ENCODE measurements around the gene MUC6.

Gene MUC6

DNA sequence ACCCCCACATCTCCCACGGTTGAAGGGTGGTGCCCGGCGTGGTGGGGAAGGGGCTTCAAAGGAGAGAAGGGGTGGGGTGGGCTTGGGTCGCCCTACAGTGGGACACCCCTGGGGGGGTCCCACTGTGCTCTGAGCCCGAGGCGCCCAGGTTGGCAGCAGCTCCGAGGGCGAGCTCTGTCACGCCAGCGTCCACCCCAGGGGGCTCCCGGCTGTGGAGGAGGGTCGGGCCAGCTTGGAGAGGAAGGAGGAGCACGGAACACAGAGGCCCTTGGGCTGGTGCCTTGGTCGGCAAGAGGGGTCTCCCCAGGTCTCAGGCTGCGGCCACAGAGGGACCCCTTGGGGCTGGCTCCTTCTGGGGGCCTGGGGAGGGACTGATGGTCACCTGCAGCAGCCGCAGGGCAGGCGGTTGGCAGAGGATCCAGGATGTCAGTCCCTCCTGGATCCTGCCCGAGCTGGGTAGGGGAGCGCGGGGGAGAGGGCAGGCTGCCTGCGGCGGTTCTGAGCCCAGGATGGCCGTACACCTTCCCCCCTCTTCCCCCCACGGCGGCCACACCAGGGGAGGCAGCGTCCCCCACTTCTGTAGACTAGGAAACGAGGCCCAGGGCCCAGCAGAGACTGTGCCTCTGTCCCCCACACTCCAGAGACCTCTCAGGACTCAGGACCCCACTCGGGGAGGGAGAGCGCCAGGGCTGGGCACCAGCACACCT lies 788 bp downstream of the MUC6 start:
- DNase-seq (ENCODE audit: low read depth) = no peak

DNA sequence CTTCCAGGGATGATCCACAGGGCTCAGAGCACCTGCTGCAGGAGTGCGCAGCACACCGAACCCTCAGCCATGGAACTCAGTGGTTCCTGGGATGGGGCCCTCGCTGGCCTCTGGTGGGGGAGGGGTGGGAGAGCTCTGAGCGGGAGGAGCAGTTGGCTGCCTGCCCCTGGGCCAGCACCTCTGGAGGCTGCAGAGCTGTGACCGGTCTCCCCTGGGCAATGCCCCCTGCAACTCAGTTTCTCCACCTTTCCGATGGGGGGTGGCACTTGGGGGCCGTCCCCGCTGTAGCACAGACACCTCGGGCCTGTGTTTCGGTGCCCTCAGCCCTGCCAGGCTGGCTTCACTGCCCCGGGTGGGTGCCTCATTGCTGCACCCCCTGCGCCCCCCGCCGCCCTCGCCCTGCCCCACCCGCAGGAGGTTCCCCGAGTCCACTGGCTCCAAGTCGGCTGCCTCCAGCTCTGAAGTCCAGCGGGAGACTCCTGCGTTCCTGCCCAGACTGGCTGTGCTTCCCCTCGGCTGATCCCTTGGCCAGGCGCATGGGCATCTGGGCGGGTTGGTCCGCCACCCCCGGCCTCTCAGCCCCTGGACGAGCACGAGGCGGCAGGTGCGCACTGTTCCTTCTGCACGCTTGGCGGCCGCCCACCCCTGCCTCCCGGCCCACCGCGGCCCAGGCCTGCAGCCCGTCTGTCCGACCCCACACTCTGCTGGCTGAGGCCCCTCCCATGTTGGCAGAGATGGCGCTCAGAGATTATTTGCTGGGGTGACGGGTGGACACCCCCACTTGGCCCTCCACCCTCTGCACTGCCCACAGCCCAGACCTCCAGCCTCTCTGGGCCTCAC lies 1.8 kb downstream of the MUC6 start:
- no peak for DNase-seq (ENCODE audit: low read depth)

DNA sequence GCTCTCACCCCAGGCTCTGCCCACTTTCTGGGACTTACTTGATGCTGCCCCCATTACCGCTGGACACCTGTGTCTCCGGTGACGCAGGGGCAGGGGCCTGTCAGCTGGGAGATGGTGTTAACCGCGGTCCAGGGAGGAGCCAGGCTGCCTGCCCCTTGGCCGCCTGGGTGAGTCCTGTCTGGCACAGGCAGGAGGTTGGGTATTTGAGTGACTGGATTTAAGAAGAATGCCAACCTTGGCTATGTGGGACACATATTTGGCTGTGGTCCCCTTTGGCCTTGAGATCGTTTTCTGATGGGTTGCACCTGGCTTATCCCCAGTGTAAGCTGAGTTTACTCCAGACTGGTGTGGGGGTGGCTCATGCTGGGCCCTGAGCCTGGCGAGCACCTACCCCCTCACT lies 2.5 kb downstream of the MUC6 start:
- no peak for DNase-seq (ENCODE audit: low read depth)

DNA sequence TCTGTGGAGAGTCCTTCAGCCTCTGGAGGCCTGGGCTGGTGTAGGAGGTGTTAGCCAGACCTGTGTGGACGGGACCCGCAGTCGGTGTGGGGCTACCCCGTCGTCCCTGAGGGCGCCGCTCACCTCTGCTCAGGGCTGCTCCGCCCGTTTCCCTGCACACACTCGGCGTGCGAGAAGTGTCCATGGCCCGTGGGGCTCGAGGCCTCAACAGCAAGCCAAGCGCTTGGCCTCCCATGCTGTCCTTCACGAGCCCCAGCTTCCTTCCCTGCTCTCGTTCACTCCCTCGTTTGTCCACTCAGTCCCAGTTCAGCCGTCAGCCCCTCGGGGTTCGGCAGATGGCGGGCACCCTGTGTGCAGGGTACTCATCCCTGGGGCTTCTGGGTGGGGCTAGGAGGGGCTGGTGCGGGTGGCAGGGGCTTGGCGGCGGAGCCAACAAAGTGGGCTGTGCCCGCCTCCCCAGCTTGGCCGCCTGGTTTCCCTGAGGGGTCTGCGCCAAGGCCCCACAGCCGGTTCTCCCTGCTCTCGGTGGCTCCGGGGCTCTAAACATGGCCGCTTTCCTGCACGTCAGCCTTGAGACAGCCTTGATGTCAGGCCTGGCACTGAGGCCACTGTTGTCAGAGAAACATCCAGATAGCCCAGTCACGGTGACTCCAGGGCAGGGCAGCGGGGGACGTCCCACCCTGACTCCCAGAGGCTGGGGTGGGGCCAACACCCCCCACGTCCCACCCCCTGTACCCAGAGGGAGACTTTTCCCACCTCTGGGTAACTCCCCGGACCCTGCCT lies 3.3 kb downstream of the MUC6 start:
- no peak for DNase-seq (ENCODE audit: low read depth)

DNA sequence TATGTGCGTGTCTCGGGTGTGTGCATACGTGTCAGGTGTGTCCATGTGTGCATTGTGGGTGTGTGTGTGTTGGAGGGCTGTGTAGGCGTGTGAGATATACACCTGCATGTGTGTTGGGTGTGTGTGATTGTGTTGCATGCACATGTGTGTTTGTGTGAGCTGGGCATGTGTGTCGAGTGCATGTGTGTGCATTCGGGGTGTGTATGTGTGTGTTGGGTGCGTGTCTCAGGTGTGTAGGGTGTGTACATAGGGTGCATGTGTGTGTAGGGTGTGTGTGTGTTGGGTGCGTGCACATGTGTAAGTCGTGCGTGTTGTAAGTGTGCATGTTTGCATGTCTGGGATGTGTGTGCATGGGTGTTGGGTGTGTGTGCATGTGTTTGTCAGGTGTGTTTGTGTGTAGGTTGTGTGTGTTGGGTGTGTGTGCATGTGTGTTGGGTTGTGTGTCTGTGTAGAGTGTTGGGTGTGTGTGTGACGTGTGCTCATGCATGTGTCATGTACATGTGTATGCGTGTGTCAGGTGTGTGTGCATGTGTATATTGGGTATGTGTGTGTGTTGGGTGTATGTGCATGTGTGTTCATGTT lies 4.1 kb downstream of the MUC6 start:
- no peak for DNase-seq (ENCODE audit: low read depth)

DNA sequence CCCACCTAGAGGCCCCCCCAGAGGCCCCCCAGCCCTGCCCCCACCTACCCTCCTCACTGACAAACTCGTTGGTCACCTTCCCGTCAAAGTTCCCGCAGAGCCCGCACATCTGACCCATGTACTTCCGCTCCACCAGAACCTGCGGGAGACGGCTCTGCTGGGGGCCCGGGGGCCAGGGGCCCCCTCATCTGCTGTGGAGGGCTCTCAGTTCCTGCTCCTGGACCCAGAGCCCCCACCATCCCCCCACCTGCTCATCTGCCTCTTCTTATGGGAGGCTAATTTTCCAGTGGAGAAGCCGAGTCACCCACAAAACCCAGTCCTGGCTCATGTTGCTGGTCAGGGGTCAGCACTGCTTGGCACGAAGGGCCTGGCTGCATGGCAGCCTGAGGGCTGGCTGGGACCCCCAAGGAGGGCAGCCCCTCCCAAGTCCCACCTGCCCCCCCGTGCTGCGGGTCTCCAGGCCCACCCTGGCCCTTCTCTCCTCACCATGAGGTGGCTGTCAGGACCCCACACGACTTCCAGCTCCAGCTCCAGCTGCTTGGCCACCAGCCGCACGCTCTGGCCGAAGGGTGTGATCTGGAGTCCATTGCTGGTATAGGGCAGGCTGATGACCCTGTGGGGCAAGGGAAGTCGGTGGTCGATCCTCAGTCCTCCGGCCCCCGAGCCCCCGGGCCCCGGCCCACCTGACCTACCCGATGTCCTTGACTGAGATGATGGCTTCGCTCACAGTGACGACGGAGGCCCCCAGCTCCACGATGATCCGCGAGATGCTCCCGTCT lies 5.2 kb downstream of the MUC6 start:
- no peak for DNase-seq (ENCODE audit: low read depth)

- no peak for DNase-seq (ENCODE audit: low read depth)
Measured at GRCh38 chr11:1030556-1030955, 6.0 kb downstream of the MUC6 start.

GRCh38 chr11:1030086-1030485 lies 6.4 kb downstream of the MUC6 start:
- no peak for DNase-seq (ENCODE audit: low read depth)

DNA sequence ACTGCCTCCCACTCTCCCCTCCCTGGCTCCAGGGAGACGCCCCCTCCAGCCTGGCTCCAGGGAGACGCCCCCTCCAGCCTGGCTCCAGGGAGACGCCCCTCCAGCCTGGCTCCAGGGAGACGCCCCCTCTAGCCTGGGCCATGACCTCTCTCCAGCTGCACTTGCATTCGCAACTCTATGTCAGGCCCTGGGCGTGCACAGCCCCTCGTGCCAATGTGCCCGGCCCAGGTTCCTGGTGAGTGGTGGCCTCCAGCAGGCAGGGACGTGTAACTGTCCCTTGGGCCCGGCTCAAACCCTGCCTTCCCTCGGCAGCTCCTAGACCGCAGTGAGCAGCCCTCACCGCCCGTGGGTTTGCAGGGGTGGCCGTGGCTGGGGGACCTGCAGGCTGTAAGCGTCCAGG lies 6.9 kb downstream of the MUC6 start:
- DNase-seq (ENCODE audit: low read depth) = no peak

- DNase-seq (ENCODE audit: low read depth) = no peak
Measured at GRCh38 chr11:1029051-1029450, 7.5 kb downstream of the MUC6 start.

GRCh38 chr11:1028616-1029015 lies 7.9 kb downstream of the MUC6 start:
- no peak for DNase-seq (ENCODE audit: low read depth)

- no peak for DNase-seq (ENCODE audit: low read depth)
Measured at GRCh38 chr11:1028291-1028540, 8.3 kb downstream of the MUC6 start.

- DNase-seq (ENCODE audit: low read depth) = no peak
Measured at GRCh38 chr11:1027483-1028290, 8.8 kb downstream of the MUC6 start.

DNA sequence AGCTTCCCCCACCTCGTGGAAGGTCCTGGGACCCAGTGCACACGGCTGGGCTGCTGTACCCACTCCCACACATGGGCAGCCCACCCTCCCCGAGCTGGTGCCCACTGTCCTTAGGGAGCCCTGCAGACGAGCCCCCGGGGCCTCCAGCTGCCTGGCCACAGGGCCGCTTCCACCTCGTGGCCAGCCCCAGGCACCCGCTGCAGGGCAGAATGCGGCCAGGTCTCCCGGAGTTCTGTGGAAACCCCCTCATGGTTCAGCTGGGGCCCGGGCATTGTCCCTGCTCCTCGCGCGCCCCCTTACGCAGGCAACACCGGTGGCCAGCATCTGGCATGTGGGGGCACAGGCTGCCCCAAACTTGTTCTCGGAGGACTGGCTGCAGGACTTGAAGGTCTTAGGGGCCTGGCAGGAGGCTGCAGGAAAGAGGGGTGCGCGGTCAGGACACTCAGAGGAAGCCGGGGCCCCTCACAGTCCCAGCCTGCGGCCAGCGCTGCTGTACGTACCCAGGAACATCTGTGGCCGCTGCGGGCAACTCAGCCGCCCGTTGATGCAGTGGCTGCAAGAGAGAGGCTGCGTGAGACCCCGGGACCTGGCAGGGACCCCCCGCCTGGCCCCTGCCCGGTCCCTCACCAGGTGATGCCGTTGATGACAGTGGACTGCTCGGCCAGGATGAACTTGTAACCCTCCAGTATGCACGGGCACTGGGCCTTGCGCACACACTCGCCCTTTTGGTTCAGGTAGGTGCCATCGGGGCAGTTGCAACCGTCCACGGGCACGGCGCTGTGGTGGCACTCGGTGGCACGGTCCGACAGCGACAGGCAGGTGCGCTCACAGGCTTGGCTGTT lies 9.7 kb downstream of the MUC6 start:
- no peak for DNase-seq (ENCODE audit: low read depth)

DNA sequence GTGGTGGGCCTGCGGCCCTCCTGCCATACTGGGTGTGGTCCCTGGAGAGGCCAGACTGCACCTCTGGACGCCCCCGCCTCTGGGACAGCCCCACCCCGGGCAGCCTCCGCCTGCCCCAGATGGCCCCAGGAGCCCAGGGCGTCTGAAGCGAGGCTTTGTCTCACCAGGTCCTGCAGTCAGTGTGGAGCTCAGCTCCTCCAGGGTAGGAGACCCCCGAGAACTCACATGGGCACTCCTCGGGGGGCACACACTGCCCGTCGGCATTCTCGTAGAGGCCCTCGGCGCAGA lies 10.4 kb downstream of the MUC6 start:
- DNase-seq (ENCODE audit: low read depth) = no peak

DNA sequence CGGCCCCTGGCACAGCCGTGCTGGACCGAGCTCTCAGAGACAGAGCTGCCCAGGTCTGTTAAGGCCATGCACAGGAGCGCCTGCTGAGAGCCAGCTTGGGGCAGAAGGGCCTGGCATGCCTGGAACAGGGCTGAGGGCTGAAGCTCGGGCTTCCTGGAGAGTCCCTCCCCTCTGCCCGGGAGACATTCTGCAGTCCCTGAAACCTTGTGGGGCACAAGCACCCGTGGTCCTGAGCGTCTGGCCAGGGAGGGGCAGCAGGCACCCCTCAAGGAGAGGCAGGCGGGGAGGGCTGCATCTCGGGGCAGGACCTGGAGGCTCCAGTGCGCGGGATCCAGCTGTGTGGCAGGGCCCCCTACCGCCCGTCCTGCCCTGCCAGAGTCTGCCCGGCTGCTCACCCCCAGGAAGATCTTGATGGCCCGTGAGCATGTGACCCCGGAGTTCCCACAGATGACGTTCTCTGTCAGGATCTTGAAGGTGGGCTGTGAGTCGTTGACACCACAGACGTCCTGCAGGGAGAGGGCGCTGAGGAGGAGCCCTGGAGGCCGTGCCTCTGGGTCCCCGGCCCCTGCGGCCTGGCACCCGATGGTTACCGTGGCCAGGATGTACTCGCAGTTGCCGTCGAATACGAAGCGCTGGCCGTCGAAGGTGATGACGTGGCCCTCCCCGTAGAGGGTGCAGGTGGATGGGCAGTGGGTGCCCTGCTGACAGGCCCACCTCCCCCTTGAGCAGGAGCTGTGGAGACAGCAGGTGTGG lies 10.9 kb downstream of the MUC6 start:
- no peak for DNase-seq (ENCODE audit: low read depth)

- no peak for DNase-seq (ENCODE audit: low read depth)
Measured at GRCh38 chr11:1024597-1025409, 11.7 kb downstream of the MUC6 start.

GRCh38 chr11:1023811-1024596 lies 12.5 kb downstream of the MUC6 start:
- no peak for DNase-seq (ENCODE audit: low read depth)

All from fibroblast of gingiva (primary cell).